NCI-H2081 (cell line): ENCODE measurements around the gene TMEM187.

ENCODE experiments used
- DNase-seq, 2 experiments: peaks; one replicate each; lab custom pipeline; 2025; lab: John Stamatoyannopoulos, UW

TMEM187 gene

GRCh38 chrX:154000051-154000450 lies 27.5 kb downstream of the TMEM187 start:
- no peak for DNase-seq

GRCh38 chrX:154002215-154002719 lies 29.7 kb downstream of the TMEM187 start:
- DNase-seq = peak; percentile 19 to 43

DNA sequence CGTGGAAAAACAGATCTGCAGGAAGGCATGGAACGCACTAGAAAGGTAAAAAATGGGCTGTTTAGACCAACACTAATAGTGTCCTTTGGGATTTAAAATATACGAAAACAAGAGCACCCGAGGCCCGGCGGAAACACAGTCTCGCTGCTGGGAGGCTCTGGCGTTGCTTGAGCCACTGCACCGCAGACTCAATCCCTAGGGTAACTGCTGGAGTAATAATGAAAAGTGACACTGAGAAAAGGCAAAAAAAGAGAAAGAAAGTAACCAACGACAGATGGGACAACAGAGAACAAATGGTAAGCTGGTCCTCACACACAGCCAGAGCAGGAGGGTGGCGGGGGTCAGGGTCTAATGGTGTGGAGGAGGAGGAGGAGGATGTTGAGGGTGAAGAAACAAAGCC lies 31.8 kb downstream of the TMEM187 start:
- DNase-seq = no peak

- no peak for DNase-seq
Observed at GRCh38 chrX:154006947-154007346, 34.4 kb downstream of the TMEM187 start.

GRCh38 chrX:154008521-154008920 lies 36.0 kb downstream of the TMEM187 start:
- DNase-seq = no peak

- DNase-seq = no peak
Observed at GRCh38 chrX:154010330-154011087, 38.0 kb downstream of the TMEM187 start.

DNA sequence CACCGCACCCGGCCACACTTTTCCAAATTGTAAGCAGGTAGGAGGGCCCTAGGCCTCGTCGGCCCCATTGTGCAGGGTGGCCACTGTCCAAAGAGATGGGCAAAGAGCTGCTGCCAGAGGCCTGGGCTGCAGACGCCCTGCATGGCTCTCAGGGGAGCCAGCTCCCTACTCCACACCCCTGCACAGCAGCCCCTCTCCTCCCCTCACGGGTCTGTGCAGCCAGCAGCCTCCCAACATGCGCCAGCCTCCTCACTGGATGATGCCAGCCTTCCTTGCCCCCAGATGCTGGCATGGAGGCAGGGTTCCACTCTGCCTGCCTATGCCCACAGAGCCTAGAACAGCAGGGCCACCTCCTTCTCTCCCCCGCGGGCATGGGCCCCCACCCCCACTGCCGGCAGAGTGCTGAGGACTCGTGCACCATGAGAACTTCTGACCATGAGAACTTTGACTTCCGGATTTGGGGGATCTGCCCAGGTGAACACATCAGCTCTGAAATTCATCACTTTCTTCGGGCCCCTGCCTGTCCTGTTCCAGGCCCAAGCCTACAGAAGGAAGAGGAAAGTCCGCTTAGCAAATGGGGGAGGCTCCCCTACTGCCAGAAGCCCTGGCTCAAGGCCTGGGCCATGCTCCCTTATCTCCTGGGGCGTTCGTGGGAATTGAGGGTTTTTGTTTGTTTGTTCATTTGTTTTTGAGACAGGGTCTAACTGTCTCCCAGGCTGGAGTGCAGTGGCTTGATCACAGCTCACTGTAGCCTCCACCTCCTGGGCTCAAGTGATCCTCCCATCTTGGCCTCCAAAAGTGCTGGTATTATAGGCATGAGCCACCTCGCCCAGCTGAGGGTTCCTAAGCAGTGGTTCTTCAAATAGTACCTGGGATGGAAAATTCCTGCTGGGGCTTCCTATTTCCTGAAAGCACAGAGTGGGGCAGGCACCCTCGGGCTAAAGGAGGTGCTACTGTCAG lies 39.1 kb downstream of the TMEM187 start:
- DNase-seq = no peak

DNA sequence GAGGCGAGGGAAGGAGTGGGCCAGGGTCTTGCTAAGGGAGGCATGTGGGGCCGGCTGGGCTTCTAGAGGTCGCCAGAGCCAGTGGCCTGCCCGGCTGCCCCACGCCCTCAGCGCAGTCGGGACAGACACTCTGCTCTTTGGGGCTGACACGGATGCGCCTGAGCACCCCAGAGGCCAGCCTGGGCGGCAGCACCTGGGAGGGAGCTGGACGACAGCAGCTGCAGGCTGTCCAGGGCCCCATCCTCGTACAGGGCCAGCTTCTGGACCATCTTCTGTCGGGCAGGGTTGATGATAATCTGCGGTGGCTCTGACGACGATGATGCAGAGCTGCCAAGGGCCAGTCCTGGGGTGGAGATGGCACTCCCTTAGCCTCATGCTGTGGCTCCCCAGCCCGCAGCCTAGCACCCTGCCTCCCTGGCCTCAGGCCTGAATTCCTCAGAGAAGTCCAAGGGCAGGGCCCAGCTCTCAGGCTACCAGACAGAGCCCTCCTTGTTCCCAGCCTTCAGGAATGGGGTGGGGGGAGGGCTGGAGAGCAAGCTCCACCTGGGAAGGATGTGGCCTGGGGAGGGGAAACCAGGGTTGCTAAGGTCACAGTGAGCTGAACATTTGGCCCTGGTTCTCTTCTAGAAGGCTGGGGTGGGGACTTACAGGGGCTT lies 39.9 kb downstream of the TMEM187 start:
- DNase-seq = no peak

DNA sequence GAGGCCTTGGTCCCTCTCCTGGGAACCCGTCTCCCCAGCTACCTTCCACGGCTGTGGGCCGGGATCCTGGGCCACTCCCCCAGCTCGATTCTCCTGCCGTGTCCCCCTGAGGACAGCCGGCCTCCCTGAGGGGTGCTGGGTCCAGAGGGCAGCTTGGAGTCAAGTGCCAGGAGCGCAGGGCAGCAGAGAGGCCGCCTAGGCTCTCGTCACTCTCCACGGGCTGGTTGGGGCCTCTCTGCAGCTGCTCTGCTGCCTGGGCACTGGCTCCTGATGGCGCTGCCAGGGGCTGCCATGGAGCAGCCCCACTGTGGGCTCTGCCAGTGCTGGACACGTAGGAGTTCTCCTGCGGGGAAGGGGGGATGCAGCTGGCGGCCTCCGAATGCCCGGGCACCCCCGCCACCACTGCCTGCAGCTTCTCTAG lies 40.5 kb downstream of the TMEM187 start:
- no peak for DNase-seq

GRCh38 chrX:154013614-154014360 lies 41.2 kb downstream of the TMEM187 start:
- peak in 1 of 2 experiments; percentile 10 for DNase-seq

DNA sequence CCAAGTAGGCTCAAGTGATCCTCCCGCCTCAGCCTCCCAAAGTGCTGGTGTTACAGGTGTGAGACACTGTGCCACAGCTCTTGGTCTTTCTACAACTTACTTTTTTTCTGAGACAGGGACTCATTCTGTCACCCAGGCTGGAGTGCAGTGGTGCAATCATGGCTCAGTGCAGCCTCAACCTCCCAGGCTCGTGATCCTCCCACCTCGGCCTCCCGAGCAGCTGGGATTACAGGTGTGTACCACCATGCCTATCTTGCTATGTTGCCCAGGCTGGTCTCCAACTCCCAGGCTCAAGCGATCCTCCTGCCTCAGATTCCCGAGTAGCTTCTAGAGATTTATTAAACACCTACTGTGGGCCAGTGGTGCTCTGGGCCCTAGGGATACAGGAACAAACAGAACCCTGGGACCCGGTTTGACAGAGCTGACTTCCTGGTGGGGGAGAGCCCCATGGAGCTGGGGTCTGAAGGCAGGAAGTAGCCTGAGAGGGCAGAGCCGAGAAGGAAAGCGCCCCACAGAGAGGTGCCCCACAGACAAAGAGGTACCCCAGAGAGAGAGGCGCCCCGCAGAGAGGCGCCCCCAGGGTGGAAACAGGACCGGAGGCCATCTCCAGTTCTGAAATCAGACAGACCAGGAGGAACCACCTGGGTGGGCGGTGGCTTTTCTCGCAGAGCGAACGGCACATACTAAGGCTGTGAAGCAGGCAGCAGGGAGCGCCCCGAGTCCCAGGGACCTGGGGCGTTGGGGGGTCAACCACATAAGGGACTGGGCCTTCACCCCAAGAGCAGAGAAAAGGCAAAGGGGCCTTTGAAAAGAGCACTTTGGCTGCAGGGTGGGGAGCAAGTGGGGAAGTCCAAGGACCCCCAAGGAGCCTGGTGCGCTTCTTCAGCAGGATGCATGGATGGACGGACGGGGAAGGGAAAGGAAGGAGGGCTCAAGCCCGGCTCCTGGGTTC lies 42.2 kb downstream of the TMEM187 start:
- DNase-seq = no peak

- DNase-seq = no peak
Observed at GRCh38 chrX:154015581-154016264, 43.2 kb downstream of the TMEM187 start.

DNA sequence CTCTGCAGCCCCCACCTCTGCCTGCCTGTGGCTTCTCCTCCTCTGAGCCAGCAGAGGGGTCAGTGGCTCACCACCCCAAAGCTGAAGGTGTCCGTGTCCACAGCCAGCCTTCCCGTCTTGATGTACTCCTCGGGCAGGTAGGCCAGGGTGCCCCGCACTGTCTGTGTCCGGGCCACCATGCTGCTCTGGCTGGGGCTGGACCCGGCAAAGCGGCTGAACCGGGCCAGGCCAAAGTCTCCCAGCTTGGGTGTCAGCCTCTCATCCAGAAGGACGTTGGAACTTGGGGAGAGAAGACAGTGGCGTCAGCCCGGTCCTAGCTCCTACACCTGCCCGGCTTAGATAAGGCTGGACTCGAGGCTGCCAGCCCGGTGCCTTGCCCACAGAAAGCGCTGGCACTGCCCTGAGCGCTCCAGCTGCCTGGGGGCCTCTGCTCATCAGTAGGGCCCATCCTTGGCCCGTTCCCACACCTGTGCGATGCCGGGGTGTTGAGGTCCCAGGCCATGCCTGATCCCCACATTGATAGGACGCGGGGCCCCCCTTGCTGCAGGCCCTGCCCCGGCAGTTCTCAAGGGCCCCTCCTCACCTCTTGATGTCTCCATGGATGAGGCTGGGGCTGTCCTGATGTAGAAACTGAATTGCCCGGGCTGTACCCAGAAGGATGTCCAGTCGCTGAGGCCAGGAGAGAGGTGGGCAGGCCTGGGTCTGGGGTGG lies 44.0 kb downstream of the TMEM187 start:
- DNase-seq = no peak

GRCh38 chrX:154017766-154018517 lies 45.4 kb downstream of the TMEM187 start:
- no peak for DNase-seq

GRCh38 chrX:154018518-154019060 lies 46.0 kb downstream of the TMEM187 start:
- no peak for DNase-seq

GRCh38 chrX:154019061-154019621 lies 46.6 kb downstream of the TMEM187 start:
- no peak for DNase-seq

DNA sequence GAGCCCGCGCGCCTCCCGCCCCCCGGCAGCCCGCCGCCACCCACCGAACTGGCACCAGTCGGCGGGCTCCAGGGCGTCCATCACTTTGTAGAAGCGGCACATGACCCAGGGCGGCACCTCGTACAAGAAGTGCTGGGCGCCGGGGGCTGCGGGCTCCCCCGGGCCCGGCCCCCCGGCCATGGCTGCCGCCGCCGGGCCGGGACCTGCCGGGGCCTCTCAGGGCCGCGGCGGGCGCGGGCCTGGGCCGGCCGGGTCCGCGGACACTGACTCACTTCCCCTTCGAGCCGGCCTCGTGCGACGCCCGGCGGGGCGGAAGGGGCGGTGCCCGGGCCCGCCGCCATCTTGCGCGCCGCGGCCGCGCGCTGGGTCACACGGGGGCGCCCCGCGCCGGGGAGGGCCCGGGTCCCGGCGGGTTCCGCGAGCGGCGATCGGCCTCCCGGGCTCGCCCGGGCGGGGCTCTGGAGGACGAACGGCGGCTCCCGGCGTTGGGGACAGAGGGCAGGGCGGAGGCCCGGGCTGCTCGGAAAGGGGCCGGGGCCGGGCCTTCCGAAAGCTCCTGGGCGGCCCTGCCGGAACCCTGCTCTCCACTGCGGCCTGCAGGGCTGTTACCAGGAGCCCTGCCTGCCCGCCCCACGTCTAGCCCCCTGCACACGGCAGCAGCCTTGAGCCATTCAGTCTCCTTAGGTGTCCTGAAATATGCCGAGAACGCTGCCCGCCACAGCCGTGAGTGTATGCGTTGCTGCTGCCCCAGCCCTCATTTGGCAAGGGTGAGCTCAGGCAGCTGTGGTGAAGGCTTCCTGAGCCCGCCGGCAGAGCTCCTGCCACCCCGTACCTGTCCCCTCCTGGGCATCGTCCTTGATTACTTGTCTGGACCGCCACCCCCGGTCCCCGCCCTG lies 47.3 kb downstream of the TMEM187 start, which contains the start of gene IRAK1:
Gene IRAK1 (minus strand): TSS at position 270 of the 896 bp plus-strand sequence. CDS start 90 bp downstream, at position 180.
- DNase-seq = peak in 1 of 2 experiments; percentile 5
